GM13976 (cell line): Measurements from ENCODE around the gene F12.

Experiments used
- DNase-seq: peaks from one replicate; pipeline ENCODE4 v3.0.0; 2012; ENCODE audit warnings: low spot score
- in situ Hi-C: fragments of 300-500 bp; cut with MboI; formaldehyde crosslinking; loops from one replicate; pipeline ENCODE4 v1.12.0; 2022; ENCODE audit warnings: low sequenced_read_pairs, mixed read lengths, inconsistent platforms; ENCODE audit not compliant: unreplicated experiment
- TF ChIP-seq, protein P1 (sequence below): IDR thresholded peaks from 2 replicates; pipeline ENCODE4 v1.5.1; 2012; ENCODE audit warnings: borderline replicate concordance, mild to moderate bottlenecking; ENCODE audit not compliant: insufficient read depth; ENCODE audit errors: extremely low read depth, missing control alignments, control extremely low read depth

The F12 gene

DNA sequence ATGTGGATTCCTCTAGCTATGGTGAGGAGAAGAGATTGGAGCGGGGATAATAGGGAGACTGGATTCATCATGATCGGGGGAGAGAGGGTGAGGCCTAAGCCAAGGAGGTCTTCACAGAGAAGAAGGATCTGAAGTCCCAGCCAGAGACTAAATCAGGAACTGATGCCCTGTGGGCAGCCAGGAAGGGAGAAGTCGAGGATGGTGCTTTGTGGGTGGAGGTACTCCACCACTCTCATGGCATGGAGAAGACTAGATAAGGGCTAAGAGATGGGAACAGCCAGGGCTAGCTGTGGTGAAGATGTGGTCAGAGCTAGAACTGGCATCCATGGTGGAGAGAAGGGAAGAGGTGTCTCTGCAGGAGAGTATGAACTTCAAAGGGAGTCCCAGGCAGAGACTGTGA is 54.7 kb downstream of the F12 start:
- DNase-seq, result no peak
- TF ChIP-seq, protein P1, sequence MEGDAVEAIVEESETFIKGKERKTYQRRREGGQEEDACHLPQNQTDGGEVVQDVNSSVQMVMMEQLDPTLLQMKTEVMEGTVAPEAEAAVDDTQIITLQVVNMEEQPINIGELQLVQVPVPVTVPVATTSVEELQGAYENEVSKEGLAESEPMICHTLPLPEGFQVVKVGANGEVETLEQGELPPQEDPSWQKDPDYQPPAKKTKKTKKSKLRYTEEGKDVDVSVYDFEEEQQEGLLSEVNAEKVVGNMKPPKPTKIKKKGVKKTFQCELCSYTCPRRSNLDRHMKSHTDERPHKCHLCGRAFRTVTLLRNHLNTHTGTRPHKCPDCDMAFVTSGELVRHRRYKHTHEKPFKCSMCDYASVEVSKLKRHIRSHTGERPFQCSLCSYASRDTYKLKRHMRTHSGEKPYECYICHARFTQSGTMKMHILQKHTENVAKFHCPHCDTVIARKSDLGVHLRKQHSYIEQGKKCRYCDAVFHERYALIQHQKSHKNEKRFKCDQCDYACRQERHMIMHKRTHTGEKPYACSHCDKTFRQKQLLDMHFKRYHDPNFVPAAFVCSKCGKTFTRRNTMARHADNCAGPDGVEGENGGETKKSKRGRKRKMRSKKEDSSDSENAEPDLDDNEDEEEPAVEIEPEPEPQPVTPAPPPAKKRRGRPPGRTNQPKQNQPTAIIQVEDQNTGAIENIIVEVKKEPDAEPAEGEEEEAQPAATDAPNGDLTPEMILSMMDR, result no peak
- in situ Hi-C loops, result no loop called here

DNA sequence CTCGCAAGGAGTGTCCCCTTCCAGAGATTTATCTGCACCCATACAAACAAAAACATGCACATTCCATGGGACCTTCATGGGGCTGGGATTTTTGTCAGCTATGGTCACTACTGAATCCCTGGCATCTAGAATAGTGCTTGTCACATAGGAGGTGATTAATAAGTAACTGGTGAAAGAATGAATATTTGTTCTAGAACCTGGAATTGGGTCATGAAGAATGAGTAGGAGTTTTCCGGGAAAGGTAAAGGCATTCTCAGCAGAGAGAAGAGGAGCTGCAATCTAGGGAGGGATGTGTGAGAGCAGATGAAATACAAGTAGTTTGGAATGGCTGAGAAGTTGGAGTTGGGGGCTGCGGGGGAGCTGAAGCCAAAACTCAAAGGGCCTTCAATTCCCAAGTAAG is 55.1 kb downstream of the F12 start:
- DNase-seq, result no peak
- in situ Hi-C loops, result no loop called here

DNA sequence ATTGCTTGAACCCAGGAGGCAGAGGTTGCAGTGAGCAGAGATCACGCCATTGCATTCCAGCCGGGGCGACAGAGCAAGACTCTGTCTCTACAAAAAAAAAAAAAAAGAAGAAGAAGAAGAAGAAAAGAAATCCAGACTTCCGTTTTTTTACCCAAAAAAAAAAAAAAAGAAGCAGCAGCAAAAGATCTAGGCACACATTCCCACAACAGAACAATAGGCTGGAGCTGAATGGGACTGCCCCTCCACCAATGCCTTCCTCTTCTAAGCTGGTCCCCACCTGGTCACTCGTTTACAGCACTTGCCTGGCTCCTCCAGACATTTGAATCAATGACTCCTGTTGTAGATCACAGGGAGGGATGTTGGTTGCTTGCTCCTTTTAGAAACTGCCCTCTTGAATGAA is 56.3 kb downstream of the F12 start:
- no peak for DNase-seq
- TF ChIP-seq, protein P1, result no peak
- in situ Hi-C loops, result no loop called here

More for the DNA sequence above, 55.1 kb downstream of the F12 start:
- TF ChIP-seq, protein P1, result no peak
